NK-92 (cell line): ENCODE data around the gene PRDM16.

Experiments
- DNase-seq: peaks from one replicate; lab custom pipeline; 2025; ENCODE audit not compliant: unreplicated experiment; lab: John Stamatoyannopoulos, UW

PRDM16 gene

GRCh38 chr1:3067671-3068563 lies 1.1 kb upstream of the PRDM16 start:
- no peak for DNase-seq

GRCh38 chr1:3069491-3070308 lies 697 bp downstream of the PRDM16 start:
- DNase-seq: no peak

GRCh38 chr1:3070309-3070643 lies 1.3 kb downstream of the PRDM16 start:
- no peak for DNase-seq

- DNase-seq: no peak
These were observed 1.9 kb downstream of the PRDM16 start for GRCh38 chr1:3070644-3071564.

- no peak for DNase-seq
These were observed 2.8 kb downstream of the PRDM16 start for GRCh38 chr1:3071565-3072390.

GRCh38 chr1:3072391-3073185 lies 3.6 kb downstream of the PRDM16 start:
- DNase-seq: no peak

GRCh38 chr1:3073186-3073488 lies 4.1 kb downstream of the PRDM16 start:
- no peak for DNase-seq

- DNase-seq: no peak
These were observed 4.7 kb downstream of the PRDM16 start for GRCh38 chr1:3073489-3074296.

GRCh38 chr1:3074297-3074741 lies 5.3 kb downstream of the PRDM16 start:
- DNase-seq: no peak

- DNase-seq: no peak
These were observed 5.8 kb downstream of the PRDM16 start for GRCh38 chr1:3074800-3075199.

- DNase-seq: no peak
These were observed 6.8 kb downstream of the PRDM16 start for GRCh38 chr1:3075666-3076362.

GRCh38 chr1:3076363-3076740 lies 7.3 kb downstream of the PRDM16 start:
- DNase-seq: no peak

GRCh38 chr1:3077081-3077480 lies 8.1 kb downstream of the PRDM16 start:
- DNase-seq: no peak

- no peak for DNase-seq
These were observed 8.6 kb downstream of the PRDM16 start for GRCh38 chr1:3077561-3077960.

GRCh38 chr1:3078430-3078861 lies 9.4 kb downstream of the PRDM16 start:
- DNase-seq: no peak

- no peak for DNase-seq
These were observed 9.9 kb downstream of the PRDM16 start for GRCh38 chr1:3078871-3079270.

GRCh38 chr1:3079381-3080052 lies 10.5 kb downstream of the PRDM16 start:
- no peak for DNase-seq
